Left renal cortex interstitium (tissue), 4 donors: ENCODE measurements around the gene ECHS1. TPM values are rescaled to one million over a fixed set of nuclear protein-coding genes. Genes with fewer than 3 reads are reported as not detected.

Experiments
- DNase-seq, 4 donors: peaks; one replicate each; pipeline ENCODE4 v3.0.0-alpha.2; 2013; ENCODE audit warnings: low read depth in 4 of 4, low spot score in 2 of 4, missing footprints in 1 of 4
- polyA plus RNA-seq, 4 donors: library from polyadenylated mRNA; unstranded; fragments of 120-200 nt; gene quantifications; one replicate each; pipeline ENCODE4 v1.2.1, GENCODE V29; 2013; ENCODE audit not compliant: insufficient read length in 4 of 4

ECHS1 gene
- polyA plus RNA-seq, 4 donors = 134 to 143 (median 138) TPM

DNA sequence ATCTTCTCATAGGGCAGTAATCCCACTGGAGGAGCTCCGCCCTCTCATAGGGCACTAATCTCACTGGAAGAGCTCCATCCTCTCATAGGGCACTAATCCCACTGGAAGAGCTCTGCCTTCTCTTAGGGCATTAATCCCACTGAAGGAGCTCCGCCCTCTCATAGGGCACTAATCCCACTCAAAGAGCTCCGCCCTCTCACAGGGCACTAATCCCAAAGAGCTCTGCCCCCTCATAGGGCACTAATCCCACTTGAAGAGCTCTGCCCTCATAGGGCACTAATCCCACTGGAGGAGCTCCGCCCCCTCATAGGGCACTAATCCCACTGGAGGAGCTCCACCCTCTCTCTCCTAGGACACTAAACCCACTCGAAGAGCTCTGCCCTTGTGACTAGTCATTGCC lies 11.9 kb downstream of the ECHS1 start:
- DNase-seq = no peak

- no peak for DNase-seq
Measured at GRCh38 chr10:133359972-133360610, 13.1 kb downstream of the ECHS1 start.

DNA sequence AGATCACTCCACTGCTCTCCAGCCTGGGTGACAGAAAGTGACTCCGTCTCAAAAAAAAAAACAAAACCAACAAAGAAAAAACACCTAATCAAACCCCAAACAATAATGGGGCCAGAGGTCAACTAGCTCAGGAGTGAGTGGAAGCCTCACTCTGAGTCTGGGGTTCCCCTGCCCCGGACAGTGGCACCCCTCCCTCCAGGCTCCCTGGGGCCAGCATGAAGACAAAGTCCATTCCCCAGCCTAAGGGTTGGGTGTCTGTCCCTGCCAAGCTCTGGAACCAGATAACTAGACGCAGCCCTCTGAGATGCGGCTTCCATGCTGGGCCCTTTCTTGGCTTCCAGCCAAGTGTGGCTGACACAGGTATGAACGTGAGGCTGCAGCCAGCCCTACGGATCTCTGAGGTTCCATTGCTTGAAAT lies 13.6 kb downstream of the ECHS1 start:
- no peak for DNase-seq

DNA sequence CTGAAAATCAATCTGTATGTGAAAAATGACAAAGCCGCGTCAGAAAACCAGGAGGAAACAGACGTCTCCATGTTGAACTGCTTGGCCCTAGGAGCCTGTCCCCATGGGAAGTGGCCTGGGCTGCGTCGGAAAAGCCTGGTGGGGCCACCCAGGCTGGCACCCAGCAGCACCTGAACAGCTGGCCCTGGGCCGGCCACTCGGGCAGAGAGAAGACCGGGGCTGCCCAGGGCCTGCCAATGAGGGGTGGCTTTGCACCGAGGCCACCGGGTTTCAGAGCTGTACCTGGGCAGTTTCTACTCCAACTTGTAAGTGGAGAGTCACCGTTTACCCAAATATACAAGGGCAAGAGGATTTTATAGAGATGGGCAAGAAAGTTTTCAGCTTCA lies 14.2 kb downstream of the ECHS1 start:
- no peak for DNase-seq

GRCh38 chr10:133358162-133358924 lies 14.8 kb downstream of the ECHS1 start:
- DNase-seq = no peak

DNA sequence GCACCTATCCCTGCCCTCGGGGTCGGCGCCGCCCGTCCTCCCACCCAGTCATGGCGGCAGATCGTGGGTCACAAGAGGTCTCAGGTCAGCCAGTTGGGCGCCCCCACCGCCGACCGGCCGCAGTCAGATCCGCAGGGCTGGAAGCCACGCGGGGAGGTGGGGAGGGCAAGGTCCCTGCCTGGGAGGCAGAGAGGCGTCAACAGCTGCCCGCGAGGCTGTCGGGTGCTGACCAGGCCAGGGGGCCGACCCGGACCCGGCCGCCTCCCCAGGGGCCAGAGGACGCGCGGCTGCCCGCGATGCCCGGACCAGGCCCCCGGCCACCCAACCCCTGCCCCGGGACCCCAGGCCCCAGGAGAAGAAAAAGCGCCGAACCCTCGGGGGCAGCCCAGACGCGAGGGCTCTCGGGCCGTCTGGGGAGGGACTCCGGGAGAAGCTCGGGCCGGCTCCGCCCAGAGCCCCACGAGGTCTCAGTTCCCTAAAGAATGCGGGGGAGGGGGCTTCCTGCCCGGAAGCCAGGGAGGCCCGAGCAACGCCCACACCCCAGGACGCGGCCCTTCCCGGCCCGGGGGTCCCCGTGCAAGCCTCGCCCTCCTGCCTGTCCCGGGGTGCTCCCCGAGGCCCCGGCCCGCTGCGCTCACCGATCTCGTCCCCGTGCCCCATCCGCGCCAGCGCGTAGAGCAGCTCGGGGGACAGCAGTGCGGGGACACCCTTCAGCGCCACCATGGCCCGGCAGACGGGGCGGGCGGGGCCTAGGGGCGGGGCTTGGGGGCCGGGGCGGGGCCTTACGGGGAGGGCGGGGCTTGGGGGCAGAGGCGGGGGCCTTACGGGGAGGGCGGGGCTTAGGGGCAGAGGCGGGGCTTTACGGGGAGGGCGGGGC lies 15.6 kb downstream of the ECHS1 start, which contains the start of gene FUOM:
Gene FUOM, minus strand, starts transcription at position 735 of the 877 bp plus-strand sequence. Its CDS starts 12 bp downstream, at position 723.
- peak in 1 of 4 donors; percentile 72 for DNase-seq

DNA sequence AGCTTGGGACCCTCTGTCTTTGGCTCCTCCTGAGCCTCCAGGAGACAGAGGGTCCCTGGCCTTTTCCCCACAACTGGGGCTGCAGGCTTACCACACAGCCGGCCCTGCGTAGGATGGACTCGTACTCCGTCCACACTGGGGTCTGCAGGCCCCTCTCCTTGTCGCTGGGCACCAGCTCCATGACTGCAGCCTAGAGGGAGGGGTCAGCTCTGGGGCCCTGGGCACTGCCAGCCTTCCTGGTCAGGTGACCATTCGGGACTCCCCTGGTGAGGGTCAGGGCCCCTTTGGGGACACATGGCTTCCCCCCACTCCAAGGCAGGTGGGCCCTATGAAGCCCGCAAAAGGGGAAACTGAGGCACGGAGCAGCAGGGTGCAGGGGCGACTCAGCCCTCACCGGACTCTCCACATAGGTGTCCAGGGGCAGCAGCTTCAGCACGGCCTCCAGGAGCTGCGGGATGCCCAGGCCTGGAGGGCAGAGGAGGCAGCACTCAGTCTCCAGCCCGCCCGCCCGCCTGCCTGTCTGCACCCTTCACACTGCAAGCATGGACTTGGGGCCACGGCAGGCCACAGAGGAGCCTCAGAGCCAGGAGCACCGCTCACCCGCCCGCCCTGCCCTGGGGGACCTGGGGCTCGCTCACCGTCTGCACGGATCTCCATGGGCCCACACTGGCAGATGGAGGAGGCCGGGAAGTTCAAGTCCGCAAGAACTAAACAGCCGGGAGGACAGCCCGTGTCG lies 16.4 kb downstream of the ECHS1 start:
- no peak for DNase-seq

DNA sequence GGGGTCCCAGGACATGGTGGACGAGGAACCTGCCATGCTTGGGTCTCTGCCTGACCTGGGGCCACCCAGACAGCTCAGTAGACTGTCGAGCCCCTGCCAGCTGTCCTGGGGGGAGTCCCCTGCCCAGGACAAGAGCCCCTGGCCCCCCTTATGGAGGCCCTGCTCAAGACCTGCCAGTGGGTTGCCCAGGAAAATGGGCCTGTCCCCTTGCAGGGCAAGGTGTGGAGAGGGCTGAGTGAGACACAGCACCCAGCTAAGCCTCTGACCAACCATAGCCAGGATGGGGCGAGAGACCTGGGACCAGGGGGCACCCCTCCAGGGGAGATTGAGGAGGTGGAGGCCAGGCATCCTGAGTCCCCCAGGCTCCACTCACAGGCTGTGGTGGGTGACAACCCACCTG lies 17.2 kb downstream of the ECHS1 start:
- DNase-seq = no peak

GRCh38 chr10:133355266-133355665 lies 17.9 kb downstream of the ECHS1 start:
- DNase-seq = no peak

GRCh38 chr10:133354672-133355240 lies 18.4 kb downstream of the ECHS1 start:
- DNase-seq = no peak

DNA sequence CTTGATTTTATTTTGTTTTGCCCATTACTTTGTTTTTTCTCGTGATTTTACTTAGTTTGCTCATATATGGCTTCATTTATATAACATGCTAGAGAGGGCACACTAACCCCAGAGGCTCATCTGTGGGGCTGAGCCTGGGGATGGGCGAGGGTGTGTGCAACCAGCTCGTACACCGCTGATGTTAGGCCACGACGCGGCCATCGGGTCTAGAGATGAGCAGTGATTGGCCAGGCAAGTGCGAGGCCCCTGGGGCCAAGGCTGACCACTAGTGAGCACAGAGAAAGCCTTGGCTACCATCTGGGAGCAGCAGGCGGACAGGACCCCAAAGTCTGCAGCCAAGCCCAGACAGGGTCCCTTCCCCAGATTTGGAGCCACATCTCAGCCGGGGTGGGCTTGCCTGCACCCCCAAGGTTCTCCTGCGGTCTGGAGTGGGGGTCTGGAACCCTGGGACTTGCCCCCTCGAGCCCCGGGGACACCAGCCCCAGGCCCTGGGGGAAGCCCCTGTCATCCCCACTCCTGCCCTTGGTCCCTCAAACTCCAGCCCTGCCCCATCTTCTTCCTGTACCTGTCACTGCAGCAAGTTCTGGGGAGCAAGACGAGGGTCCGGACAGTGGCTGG lies 19.1 kb downstream of the ECHS1 start:
- DNase-seq = no peak

DNA sequence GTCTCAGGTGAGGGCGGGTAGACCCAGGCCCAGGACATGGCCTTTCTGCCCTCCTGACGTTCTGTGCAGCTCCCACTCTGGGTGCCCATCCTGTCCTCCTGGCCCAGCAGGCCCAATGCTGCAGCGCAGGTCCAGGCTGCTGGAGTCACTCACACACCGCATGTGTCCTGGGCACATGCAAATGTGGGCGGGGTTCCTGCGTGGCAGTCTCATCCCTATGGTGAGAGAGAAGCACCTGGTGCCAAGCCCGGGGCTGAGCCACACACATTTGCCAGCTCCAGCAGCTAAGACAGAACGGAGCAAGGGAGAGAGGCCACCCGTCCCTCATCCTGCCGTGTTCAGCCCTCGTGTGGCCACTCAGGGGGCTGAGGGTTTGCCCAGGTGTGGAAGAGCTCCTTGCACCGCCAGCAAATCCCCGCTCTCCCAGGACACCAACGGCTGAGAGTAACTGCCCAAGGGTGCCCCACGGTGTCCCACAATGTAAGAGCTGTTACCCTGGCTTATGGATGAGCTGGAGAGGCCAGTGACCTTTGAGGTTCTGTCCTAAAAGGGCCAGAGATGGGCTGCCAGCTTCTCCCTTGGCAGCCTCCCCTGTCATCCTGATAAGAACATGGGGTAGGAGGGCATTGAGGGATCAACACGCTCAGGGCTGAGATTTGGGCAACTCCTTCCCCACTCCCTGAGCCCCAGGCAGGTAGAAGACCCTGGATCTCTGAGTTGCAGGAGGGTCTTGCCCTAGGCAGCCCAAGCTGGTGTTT lies 19.8 kb downstream of the ECHS1 start:
- no peak for DNase-seq

- DNase-seq = no peak
Measured at GRCh38 chr10:133351408-133352318, 21.5 kb downstream of the ECHS1 start.

- no peak for DNase-seq
Measured at GRCh38 chr10:133350950-133351329, 22.2 kb downstream of the ECHS1 start.

GRCh38 chr10:133350283-133350949 lies 22.7 kb downstream of the ECHS1 start:
- DNase-seq = no peak

DNA sequence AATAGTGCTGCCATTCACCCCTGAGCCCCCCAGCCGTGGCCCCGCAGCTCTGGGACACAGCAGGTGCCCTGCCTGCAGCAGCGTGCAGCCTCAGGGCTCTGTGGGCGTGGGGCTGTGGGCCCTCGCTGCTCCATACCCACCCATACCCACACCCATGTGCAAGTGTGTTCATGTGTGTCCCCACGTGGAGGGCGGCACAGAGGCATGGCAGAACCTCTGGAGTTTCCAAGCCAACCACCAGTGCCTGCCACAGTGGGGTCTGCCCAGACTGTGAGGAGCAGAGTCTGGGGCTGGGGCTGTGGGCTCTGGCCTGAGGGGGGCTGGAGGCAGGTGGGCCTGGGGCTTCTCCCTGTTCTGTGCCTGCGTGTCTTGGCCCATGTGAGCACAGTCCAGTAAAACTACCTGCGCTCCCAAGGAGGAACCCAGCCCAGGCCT lies 23.6 kb downstream of the ECHS1 start:
- no peak for DNase-seq

GRCh38 chr10:133349160-133349568 lies 24.0 kb downstream of the ECHS1 start:
- DNase-seq = no peak
